ENCODE measurements around the gene CHST4. TPM values are rescaled to one million over a fixed set of nuclear protein-coding genes. Genes with fewer than 3 reads are reported as not detected.

The CHST4 gene
- total RNA-seq, 2 donors from 2014 or later, result 0.18 to 1.2 TPM

DNA sequence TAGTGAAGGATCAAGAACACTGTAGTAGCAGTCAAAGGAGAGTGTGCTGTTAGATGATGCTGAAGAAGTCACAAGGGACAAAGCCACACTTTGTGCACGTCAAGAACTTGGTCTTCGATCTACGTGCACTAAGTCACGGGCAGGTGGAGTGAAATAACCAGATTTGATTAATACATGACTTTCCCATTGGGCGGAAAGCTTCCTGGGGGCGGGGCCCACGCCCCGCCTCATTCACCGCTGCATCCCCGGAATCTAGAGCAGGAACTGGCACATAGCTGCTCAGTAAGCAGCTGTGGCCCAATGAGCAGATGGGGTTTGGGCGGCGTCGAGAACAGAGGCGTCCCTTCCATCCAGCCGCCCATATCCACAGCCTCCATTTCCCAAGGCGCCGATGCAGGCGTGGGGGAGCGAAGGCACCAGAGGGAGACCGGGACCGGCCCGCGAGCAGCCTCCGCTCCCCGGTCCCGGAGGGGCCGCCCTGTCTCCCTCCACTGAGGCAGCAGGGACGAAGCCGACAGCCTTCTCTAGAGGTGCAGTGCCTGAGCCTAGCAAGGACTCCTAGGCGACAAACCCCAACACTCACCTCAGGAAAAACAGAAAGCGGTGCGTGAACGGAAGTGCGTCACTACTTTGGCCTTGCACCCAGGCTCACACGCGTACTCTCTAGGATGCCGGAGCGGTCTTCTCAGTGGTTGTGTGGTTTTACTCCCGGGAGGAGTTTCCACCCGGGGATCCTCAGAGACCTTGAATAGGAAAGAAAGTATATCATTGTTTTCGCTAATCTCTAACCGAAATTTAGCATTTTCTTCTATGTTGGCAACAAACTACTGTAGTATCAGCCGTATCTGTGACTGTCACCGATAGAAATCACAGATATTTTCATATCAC lies 42.0 kb upstream of the CHST4 start:
- under 1% methylated on average over 39 of the region's 44 CpGs for WGBS
- no peaks in the 10 kb centered on the region for H3K9me3 ChIP-seq
- no peaks in the 10 kb centered on the region for H3K36me3 ChIP-seq
- TF ChIP-seq, protein P1, sequence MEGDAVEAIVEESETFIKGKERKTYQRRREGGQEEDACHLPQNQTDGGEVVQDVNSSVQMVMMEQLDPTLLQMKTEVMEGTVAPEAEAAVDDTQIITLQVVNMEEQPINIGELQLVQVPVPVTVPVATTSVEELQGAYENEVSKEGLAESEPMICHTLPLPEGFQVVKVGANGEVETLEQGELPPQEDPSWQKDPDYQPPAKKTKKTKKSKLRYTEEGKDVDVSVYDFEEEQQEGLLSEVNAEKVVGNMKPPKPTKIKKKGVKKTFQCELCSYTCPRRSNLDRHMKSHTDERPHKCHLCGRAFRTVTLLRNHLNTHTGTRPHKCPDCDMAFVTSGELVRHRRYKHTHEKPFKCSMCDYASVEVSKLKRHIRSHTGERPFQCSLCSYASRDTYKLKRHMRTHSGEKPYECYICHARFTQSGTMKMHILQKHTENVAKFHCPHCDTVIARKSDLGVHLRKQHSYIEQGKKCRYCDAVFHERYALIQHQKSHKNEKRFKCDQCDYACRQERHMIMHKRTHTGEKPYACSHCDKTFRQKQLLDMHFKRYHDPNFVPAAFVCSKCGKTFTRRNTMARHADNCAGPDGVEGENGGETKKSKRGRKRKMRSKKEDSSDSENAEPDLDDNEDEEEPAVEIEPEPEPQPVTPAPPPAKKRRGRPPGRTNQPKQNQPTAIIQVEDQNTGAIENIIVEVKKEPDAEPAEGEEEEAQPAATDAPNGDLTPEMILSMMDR (IDR thresholded peaks at IDR 0.05), result peak in 1 of 4 experiments; percentile 20
- peak; percentile 62 for TF ChIP-seq POLR2A (IDR thresholded peaks at IDR 0.05)
- TF ChIP-seq POLR2AphosphoS5 (IDR thresholded peaks at IDR 0.05), result peak; percentile 92
- peak overlapping the region; percentile 83 to 87 for H3K4me3 ChIP-seq
- no peaks in the 10 kb centered on the region for H3K27me3 ChIP-seq (replicated peaks; ENCODE audit: insufficient read depth)
- peak overlapping the region; percentile 95 to 96 for H3K27ac ChIP-seq
- intact Hi-C loops (cut with DNase I), result loop anchor here (1.0 kb wide), 1 partner anchor 22 kb away; the partner anchor contains the start of gene ZNF23
- no peaks in the 10 kb centered on the region for H3K4me1 ChIP-seq (replicated peaks)
- DNase-seq (ENCODE audit: low spot score), result peak; percentile 86

DNA sequence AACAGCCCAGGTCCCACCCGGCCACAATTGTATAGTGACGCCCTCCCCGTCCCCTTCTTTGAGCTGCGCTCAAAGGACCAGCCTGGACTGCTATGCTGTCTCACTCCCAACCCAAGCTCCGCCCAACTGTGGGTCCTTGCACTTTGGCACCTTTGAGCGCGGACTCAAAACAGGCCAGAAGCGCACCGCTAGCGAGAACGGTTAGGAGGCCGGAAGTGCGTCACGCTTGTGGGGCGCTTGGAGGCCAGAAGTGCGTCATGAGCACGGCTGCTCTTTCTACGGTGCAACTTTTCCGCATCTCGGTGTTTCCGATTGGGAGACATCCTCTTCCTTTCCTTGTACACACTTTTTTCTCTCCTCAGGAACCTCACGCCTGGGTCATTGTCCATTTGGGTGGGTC lies 37.1 kb upstream of the CHST4 start, which contains the start of gene ZNF19:
Gene ZNF19 (minus strand): TSS at position 203 of the 400 bp plus-strand sequence. CDS start 7,210 bp downstream, outside the sequence.
- DNase-seq (ENCODE audit: low spot score), result no peak
- H3K27me3 ChIP-seq (replicated peaks; ENCODE audit: insufficient read depth), result no peaks in the 10 kb centered on the region
- no peaks in the 10 kb centered on the region for H3K4me1 ChIP-seq (replicated peaks)
- 90% methylated on average over 22 of the region's 22 CpGs for WGBS
- H3K36me3 ChIP-seq, result no peaks in the 10 kb centered on the region
- intact Hi-C loops (cut with DNase I), result no loop called here
- H3K4me3 ChIP-seq, result no peak within 1 kb of the TSS
- no peak within 1 kb of the TSS for H3K27ac ChIP-seq
- H3K9me3 ChIP-seq, result no peaks in the 10 kb centered on the region
- no peak for TF ChIP-seq POLR2A (IDR thresholded peaks at IDR 0.05)
- TF ChIP-seq, protein P1 (IDR thresholded peaks at IDR 0.05), result no peak
- TF ChIP-seq POLR2AphosphoS5 (IDR thresholded peaks at IDR 0.05), result no peak

DNA sequence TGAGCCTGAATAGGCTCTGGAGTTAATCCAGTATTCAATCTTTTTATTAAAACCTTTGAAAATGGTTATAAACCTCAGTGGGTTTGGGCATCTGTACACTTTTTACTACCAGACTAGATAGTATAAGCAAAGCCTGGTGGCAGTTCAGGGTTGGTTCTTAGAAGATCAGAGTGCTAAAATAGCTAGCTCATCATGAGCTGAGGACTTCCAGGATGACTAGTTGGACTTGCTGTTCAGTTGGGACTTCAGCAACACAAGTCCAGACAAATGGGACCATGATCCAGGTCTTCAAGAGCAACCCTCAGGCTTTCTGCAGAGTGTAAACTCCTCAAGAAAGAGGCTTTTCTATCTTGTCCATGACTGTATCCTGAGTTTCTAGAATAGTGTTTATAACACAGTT lies 35.9 kb upstream of the CHST4 start:
- Histone ChIP-seq H3K4me1 (replicated peaks) (no peaks in the 10 kb centered on the region), H3K4me3 (no peak overlapping the region), H3K9me3 (no peaks in the 10 kb centered on the region), H3K36me3 (no peaks in the 10 kb centered on the region), H3K27ac (no peak overlapping the region), H3K27me3 (replicated peaks; ENCODE audit: insufficient read depth) (no peaks in the 10 kb centered on the region)
- TF ChIP-seq, protein P1 (IDR thresholded peaks at IDR 0.05), result no peak
- TF ChIP-seq POLR2A (IDR thresholded peaks at IDR 0.05) (no peak), POLR2AphosphoS5 (IDR thresholded peaks at IDR 0.05) (no peak)
- intact Hi-C loops (cut with DNase I), result no loop called here
- no peak for DNase-seq (ENCODE audit: low spot score)

DNA sequence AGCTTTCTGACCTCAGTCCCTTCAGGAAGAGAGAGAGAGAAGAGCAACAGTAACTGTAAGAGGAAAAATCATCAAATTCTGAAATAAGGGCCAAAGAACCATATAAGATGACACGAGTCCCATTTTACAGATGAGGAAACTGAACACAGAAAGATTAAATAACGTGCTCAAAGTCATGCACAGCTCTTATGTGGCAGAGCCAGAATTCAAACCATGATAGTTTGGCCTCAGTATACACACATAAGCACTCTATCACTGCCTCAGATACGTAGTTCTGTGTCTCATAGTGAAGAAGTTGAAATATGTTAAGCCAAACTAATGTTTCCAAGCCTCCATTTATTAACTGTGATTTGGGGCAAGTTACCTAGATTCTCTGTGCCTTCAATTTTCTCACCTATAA lies 35.2 kb upstream of the CHST4 start:
- no peak for DNase-seq (ENCODE audit: low spot score)
- H3K27ac ChIP-seq, result no peak overlapping the region
- no peaks in the 10 kb centered on the region for H3K27me3 ChIP-seq (replicated peaks; ENCODE audit: insufficient read depth)
- 73% methylated on average over 3 of the region's 3 CpGs for WGBS
- no peaks in the 10 kb centered on the region for H3K36me3 ChIP-seq
- no peaks in the 10 kb centered on the region for H3K9me3 ChIP-seq
- intact Hi-C loops (cut with DNase I), result no loop called here
- TF ChIP-seq POLR2A (IDR thresholded peaks at IDR 0.05) (no peak), POLR2AphosphoS5 (IDR thresholded peaks at IDR 0.05) (no peak)
- TF ChIP-seq, protein P1 (IDR thresholded peaks at IDR 0.05), result no peak
- H3K4me3 ChIP-seq, result no peak overlapping the region
- H3K4me1 ChIP-seq (replicated peaks), result no peaks in the 10 kb centered on the region

Data from prostate gland (tissue), 2 donors.